Epithelial cell of proximal tubule (primary cell): ENCODE measurements around the gene FHIT. TPM values are rescaled to one million over a fixed set of nuclear protein-coding genes. Genes with fewer than 3 reads are reported as not detected.

ENCODE experiments used
- DNase-seq: peaks from one replicate; pipeline ENCODE4 v3.0.0-alpha.2; 2011; ENCODE audit warnings: low read depth
- H3K4me3 ChIP-seq: 2 replicates; pipeline ENCODE4 v1.5.1; 2011; ENCODE audit warnings: low read depth, mild to moderate bottlenecking, low read length
- CTCF ChIP-seq: conservative IDR thresholded peaks from 2 replicates; pipeline ENCODE4 v1.5.1; 2012; ENCODE audit warnings: low read depth, mild to moderate bottlenecking, low read length
- total RNA-seq: library from RNA; depleted of rRNA; stranded (reverse); fragments of >200 nt; gene quantifications from 2 replicates; pipeline ENCODE4 v1.2.3, GENCODE V29; 2015

The FHIT gene
- total RNA-seq, 1 donor from 2014 or later, result 3.7 TPM

DNA sequence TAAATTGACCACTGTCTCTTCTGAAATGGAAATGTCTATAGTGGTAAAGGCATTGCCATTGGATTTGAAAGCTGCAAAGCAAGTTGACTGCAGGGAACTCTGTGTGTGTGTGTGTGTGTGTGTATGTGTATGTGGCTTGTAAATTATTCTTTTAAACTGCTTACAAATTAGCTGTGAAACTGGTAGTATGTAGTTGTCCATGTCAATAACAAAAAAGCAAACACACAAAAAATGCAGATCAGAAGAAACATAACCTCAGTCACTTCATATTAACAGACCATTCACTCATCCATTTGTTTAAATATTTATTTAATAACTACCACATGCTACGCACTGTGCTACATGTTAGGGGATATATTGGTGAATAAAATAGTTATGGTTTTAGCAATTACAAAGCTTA, 837.7 kb downstream of the FHIT start:
- no peak for TF ChIP-seq CTCF
- no peak overlapping the region for H3K4me3 ChIP-seq
- no peak for DNase-seq

DNA sequence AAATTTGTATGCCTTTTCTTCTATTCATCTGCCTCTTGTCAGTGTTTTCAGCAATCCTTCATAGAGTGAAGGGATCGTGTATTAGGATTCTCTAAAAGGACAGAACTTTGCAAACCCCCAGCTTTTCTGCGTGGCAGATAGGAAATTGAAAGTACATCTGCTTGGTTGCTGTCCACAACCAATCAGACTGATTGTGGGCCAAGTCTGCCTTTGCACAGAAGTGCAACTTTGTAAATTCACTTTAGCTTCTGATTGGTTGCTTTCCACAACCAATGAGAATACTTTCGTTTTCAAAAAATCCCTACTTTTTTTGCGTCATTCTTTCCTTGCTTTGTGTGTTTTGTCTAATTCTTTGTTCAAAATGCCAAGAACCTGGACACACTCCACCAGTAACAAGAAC, 847.4 kb downstream of the FHIT start:
- H3K4me3 ChIP-seq, result no peak overlapping the region
- no peak for TF ChIP-seq CTCF
- DNase-seq, result no peak

DNA sequence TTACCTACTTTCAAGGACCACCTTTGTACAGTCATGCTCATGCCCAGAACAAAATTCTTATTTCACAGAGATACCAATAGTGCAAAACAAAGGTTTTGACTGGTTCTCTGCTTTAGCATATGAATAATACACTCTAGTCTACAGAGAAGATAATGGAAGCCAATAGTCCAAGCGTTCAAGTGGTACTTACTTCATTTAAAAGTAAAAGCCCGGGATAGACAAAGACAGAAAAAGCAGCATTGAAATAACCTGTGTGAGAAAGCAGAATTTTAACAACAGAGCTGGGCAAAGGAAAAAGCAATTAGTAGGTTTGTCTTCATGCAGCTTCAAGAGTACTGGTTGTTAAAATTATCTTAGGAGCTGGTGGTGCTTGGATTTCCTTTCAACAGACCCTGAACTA, 848.3 kb downstream of the FHIT start:
- H3K4me3 ChIP-seq, result no peak overlapping the region
- TF ChIP-seq CTCF, result no peak
- DNase-seq, result no peak

GRCh38 chr3:60399861-60400845, 851.1 kb downstream of the FHIT start:
- no peak overlapping the region for H3K4me3 ChIP-seq
- DNase-seq, result no peak
- TF ChIP-seq CTCF, result no peak

- no peak overlapping the region for H3K4me3 ChIP-seq
- no peak for TF ChIP-seq CTCF
- no peak for DNase-seq
Measured at GRCh38 chr3:60399292-60399691, 852.0 kb downstream of the FHIT start.

GRCh38 chr3:60395173-60395762, 856.0 kb downstream of the FHIT start:
- no peak for TF ChIP-seq CTCF
- no peak for DNase-seq
- no peak overlapping the region for H3K4me3 ChIP-seq
